GM12873 (cell line): ENCODE results near the gene TJP2.

Experiments
- TF ChIP-seq, protein P1 (sequence below): IDR thresholded peaks from 2 replicates; pipeline ENCODE4 v1.5.1; 2012; ENCODE audit warnings: low read depth, mild to moderate bottlenecking, moderate library complexity, low read length, control low read depth; ENCODE audit not compliant: insufficient read depth; ENCODE audit errors: missing control alignments

Gene TJP2

DNA sequence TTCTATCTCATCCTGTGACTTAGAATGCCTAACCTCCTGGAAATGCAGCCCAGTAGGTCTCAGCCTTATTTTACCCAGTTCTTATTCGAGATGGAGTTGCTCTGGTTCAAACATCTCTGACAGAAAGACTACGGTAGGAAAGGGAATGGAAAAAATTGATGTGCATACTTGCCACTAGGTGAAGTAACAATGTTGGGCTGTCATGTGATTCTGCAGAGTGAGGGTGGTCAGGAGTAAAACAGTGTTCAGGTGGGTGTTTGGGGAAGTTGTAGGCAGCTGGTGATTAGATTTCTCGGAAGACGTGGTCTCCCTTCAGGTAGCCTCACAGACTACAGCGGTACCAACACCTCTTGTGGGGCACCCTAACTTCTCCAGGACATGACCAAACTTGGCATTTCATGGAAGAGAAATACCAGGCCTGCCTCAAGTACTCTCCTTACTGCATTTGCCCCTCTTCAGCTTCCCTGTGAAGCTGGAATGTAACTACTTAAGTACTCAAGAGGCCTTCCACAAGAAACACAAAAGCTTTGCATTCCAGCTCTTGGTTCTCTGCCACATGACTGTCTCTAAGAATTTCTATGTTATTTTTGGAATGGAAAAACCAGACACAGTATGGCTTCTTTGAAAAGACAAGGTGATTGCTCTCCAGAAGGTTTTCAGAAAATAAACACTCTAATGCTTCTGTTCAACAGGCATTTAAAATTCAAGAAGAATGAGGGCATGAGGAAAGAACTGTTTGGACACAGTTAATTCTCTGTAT lies 133.5 kb downstream of the TJP2 start:
- TF ChIP-seq, protein P1, sequence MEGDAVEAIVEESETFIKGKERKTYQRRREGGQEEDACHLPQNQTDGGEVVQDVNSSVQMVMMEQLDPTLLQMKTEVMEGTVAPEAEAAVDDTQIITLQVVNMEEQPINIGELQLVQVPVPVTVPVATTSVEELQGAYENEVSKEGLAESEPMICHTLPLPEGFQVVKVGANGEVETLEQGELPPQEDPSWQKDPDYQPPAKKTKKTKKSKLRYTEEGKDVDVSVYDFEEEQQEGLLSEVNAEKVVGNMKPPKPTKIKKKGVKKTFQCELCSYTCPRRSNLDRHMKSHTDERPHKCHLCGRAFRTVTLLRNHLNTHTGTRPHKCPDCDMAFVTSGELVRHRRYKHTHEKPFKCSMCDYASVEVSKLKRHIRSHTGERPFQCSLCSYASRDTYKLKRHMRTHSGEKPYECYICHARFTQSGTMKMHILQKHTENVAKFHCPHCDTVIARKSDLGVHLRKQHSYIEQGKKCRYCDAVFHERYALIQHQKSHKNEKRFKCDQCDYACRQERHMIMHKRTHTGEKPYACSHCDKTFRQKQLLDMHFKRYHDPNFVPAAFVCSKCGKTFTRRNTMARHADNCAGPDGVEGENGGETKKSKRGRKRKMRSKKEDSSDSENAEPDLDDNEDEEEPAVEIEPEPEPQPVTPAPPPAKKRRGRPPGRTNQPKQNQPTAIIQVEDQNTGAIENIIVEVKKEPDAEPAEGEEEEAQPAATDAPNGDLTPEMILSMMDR: no peak

DNA sequence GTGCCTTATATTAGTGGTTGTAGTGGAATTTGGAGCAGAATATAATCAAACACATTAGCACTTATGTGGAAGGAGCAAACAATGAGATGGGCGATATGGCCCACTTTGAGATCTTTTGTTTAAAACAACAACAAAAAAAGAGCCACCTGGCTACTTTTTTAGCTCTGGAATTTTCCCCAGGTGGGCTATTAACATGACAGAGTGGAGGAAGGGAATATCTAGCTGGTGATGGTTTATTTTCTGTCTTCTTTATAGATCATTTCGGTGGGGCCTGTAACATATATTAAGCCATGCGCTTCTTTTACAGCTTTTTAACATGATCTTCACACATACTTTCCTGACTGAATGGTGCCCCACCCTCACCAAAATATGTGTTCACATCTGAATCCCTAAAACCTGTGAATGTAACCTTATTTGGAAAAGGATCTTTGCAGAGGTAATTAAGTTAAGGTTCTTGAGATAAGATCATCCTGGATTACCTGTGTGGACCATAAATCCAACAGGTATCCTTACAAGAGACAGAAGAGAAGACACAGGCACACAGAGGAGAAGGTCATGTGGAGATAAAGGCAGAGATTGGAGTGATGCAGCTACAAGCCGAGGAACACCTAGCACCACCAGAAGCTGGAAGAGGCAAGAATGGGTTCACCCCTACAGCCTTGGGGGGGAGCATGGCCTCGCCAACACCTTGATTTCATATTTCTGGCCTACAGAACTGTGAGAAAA lies 134.3 kb downstream of the TJP2 start:
- TF ChIP-seq, protein P1: no peak

DNA sequence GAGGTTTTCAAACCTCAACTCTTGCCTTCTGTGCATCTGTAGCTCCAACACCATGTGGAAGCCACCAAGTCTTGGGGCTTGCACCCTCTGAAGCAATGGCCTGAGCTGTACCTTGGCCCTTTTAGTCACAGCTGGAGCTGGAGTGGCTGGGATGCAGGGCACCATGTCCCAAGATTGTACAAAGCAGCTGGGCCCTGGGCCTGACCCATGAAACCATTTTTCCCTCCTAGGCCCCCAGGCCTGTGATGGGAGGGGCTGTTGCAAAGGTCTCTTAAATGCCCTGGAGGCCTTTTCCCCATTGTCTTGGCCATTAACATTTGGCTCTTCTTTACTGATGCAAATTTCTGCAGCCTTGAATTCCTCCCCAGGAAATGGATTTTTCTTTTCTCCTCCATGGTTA lies 139.1 kb downstream of the TJP2 start:
- TF ChIP-seq, protein P1: no peak

DNA sequence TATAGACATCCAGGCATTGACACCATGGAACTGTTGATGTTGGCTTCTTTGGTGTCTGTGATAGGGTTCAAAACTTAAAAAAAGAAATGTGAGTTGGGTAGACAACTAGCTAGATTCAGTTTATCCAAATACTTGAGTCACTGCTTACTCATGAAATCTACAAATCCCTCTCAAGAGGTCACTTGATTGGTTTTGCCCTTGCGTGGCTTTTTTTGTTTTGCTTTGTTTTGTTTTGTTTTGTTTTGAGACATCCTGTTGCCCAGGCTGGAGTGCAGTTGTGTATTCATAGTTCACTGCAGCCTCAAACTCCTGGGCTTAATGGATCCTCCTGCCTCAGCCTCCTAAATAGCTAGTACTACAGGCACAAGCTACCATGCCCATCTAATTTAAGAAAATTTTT lies 140.5 kb downstream of the TJP2 start:
- TF ChIP-seq, protein P1: no peak

DNA sequence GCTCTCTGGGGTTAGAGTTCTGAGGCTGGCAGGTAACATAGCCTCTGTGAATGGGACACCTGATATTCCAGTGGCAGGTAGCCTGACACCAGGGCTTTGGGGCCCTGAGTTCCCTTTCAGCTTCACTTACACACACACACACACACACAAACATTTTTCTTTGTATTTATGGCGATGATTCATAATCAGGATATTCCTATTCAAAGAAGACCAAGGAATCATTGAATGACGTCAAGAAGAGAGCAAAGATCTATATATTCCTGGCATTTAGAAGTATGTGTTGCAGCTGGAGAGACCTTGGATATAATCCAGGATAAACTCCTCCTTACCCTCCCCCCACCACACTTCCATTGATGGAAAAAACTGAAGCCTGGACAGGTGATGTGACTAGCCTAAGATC lies 143.0 kb downstream of the TJP2 start:
- TF ChIP-seq, protein P1: no peak

DNA sequence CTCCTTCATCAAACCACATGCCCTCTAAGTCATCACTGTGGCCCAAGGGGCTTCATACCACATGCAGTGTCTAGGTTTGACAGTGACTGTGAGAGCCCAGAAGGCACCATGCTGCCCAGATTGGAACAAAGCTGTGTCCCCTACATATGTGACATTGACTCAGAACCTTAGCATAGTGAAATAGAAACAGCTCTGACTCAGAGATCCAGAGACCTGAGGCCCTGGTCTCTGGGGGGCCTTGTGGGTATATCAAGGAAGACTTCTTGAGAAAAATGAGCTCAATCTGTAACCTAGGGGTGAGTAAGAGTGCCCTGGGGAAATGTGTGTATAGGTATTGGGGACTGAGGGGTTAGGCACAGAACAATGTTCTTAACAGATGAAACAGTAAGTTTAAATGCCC lies 143.8 kb downstream of the TJP2 start:
- TF ChIP-seq, protein P1: no peak

DNA sequence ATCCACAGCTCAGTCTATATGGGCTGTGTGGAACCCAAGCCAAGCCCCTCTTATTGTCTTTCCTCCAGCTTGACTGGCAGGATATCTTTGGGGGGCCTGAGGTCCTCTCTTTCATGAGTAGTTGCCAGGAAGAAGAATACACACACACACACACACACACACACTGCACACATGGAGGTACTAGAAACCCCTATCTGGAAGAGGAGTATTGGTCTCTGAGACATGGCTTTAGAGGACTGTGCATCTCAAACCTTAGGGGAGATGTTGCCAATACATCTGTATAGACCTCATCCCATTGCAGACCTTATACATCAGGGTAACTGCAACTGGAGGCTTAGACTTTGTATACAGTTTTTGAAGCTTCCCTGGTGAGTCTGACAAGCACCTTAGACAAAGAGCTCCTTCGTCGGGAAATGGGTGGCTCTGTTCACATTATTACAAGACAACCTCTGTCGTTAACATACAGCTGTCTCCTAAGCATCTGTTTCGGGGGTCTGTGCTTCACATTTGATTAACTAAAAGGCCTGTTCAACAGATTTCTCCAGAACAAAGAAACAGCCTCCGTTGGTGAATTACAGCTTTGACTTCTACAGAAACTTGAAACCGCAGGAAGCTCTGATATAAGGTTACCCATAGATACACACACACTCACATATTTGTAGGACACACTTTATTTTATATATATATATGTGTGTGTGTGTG lies 145.4 kb downstream of the TJP2 start:
- TF ChIP-seq, protein P1: no peak
